HepG2 (cell line): ENCODE data around the gene PPM1E. TPM values are rescaled to one million over a fixed set of nuclear protein-coding genes. Genes with fewer than 3 reads are reported as not detected.
"Not testable (repeated sequence)": the region's sequence is repeated elsewhere in the genome, so short reads cannot be mapped to it uniquely, and the experiment has no call there.

ENCODE experiments used
- ATAC-seq: fragments of 200-7000 bp; cut with Tn5 transposase; 3 replicates; pipeline ENCODE4 v1.9.1; 2020; ENCODE audit warnings: mild to moderate bottlenecking, moderate library complexity
- BruUV-seq: library from RNA; stranded (reverse); fragments of 400-500 nt; replicated peaks from 2 replicates; lab custom pipeline; 2021; lab: Mats Ljungman, UMichigan
- CTCF ChIA-PET: fragments of 300-600 bp; formaldehyde crosslinking; extraction: SDS; loops from one replicate; lab custom pipeline; 2021; ENCODE audit warnings: low total read pairs, inconsistent platforms, low intra/inter-chr PET ratio; lab: Yijun Ruan, JAX
- POLR2A ChIA-PET: fragments of 350-600 bp; sonication (Branson Sonifier 250); formaldehyde crosslinking; loops from one replicate; lab custom pipeline; 2020; ENCODE audit warnings: antibody characterized with exemption, inconsistent platforms; lab: Yijun Ruan, JAX
- DNase-seq: peaks from one replicate; pipeline ENCODE4 v3.0.0-alpha.2; 2015; ENCODE audit warnings: low spot score
- FAIRE-seq: peaks from 3 replicates; lab custom pipeline; 2011; peaks lifted over from hg19 to GRCh38; lab: Jason Lieb, UNC
- H2AFZ ChIP-seq: one replicate; pipeline ENCODE4 v1.6.1; 2011; ENCODE audit warnings: low read length, inconsistent platforms
- H3K27ac ChIP-seq: fragments of 300-600 bp; 3 replicates; pipeline ENCODE4 v1.8.0; 2011; ENCODE audit warnings: mixed run types, mild to moderate bottlenecking, mixed read lengths, low read length, inconsistent platforms; ENCODE audit not compliant: insufficient read depth; ENCODE audit errors: extremely low read length
- H3K27me3 ChIP-seq, 2 experiments: fragments of 200-600 bp in 1 of 2; 2 replicates in 1 of 2; 3 replicates in 1 of 2; pipeline versions ENCODE4 v1.6.0 to v1.8.0; 2011; ENCODE audit warnings: low read length in 2 of 2, mild to moderate bottlenecking in 2 of 2, moderate library complexity in 2 of 2, inconsistent platforms in 1 of 2; ENCODE audit not compliant: insufficient read depth in 2 of 2, control insufficient read depth in 1 of 2
- H3K36me3 ChIP-seq, 2 experiments: fragments of 200-600 bp in 1 of 2; replicated peaks in 1 of 2; 2 replicates in 1 of 2; 3 replicates in 1 of 2; pipeline versions ENCODE4 v1.5.1 to v1.8.0; 2011; ENCODE audit warnings: low read length in 2 of 2, inconsistent platforms in 1 of 2; ENCODE audit not compliant: insufficient read depth in 2 of 2, control insufficient read depth in 1 of 2
- H3K4me1 ChIP-seq: 2 replicates; pipeline ENCODE4 v1.5.1; 2012; ENCODE audit warnings: low read length, inconsistent platforms; ENCODE audit not compliant: insufficient read depth
- H3K4me2 ChIP-seq: 2 replicates; pipeline ENCODE4 v1.6.0; 2011; ENCODE audit warnings: low read depth, low read length, inconsistent platforms
- H3K4me3 ChIP-seq, 3 experiments: fragments of 200-600 bp in 1 of 3; sonication (generic), shearing (Covaris generic) in 1 of 3; replicated peaks in 1 of 3; 2 replicates each; pipeline ENCODE4 v1.5.1; 2011 to 2016; ENCODE audit warnings: low read length in 3 of 3, inconsistent platforms in 2 of 3, low read depth in 2 of 3, mild to moderate bottlenecking in 2 of 3, control low read depth in 1 of 3, mixed read lengths in 1 of 3; ENCODE audit not compliant: insufficient read depth in 1 of 3
- H3K79me2 ChIP-seq: one replicate; pipeline ENCODE4 v1.6.1; 2011; ENCODE audit warnings: low read length, inconsistent platforms; ENCODE audit not compliant: insufficient read depth
- H3K9ac ChIP-seq: 2 replicates; pipeline ENCODE4 v1.6.0; 2011; ENCODE audit warnings: mild to moderate bottlenecking, low read depth, low read length, inconsistent platforms; ENCODE audit not compliant: insufficient read depth
- H3K9me3 ChIP-seq: 2 replicates; pipeline ENCODE4 v1.5.1; 2012; ENCODE audit warnings: mild to moderate bottlenecking, low read length
- H4K20me1 ChIP-seq: 2 replicates; pipeline ENCODE4 v1.6.0; 2011; ENCODE audit warnings: inconsistent platforms, mild to moderate bottlenecking, low read length, moderate library complexity; ENCODE audit not compliant: insufficient read depth
- FOSL1 ChIP-seq: sonication (generic); formaldehyde crosslinking; IDR thresholded peaks from 2 replicates; pipeline ENCODE4 v1.9.0; 2021; ENCODE audit warnings: missing genetic modification reagents, borderline replicate concordance
- FOSL2 ChIP-seq: sonication (generic); formaldehyde crosslinking; IDR thresholded peaks from 2 replicates; pipeline ENCODE4 v1.4.0; 2020; ENCODE audit warnings: missing genetic modification reagents
- JUND ChIP-seq: sonication (generic); formaldehyde crosslinking; IDR thresholded peaks from 2 replicates; pipeline ENCODE4 v1.8.0; 2022; ENCODE audit warnings: mild to moderate bottlenecking, missing genetic modification reagents
- ZMYM2 ChIP-seq: sonication (generic); formaldehyde crosslinking; IDR thresholded peaks from 2 replicates; pipeline ENCODE4 v1.8.0; 2022; ENCODE audit warnings: mild to moderate bottlenecking, missing genetic modification reagents
- ZMYM3 ChIP-seq: sonication (generic); formaldehyde crosslinking; IDR thresholded peaks from 2 replicates; pipeline ENCODE4 v1.5.1; 2020; ENCODE audit warnings: mild to moderate bottlenecking, missing genetic modification reagents
- ZNF770 ChIP-seq: sonication (generic); formaldehyde crosslinking; IDR thresholded peaks from 2 replicates; pipeline ENCODE4 v1.5.0; 2020; ENCODE audit warnings: mild to moderate bottlenecking, missing genetic modification reagents
- WGBS: methylation state at CpG from one replicate; pipeline ENCODE4 v1.1.6; 2017; ENCODE audit warnings: low lambda C conversion rate; 5-methylcytosine and 5-hydroxymethylcytosine counted together
- in situ Hi-C: cut with HindIII; loops from 2 replicates; pipeline ENCODE4 v1.10.0; 2017; ENCODE audit warnings: low pct_unique_long_range_greater_than_20kb; ENCODE audit not compliant: extremely low pct_ligation_motif_present
- intact Hi-C: fragments of 100-400 bp; cut with micrococcal nuclease; formaldehyde crosslinking; loops from one replicate; pipeline ENCODE4 v1.10.0; 2022; ENCODE audit not compliant: unreplicated experiment
- polyA plus RNA-seq, 8 experiments: library from polyadenylated mRNA; depleted of rRNA in 3 of 8; stranded (reverse) in 7 of 8; unstranded in 1 of 8; fragments of >200 nt; fragmentation: Illumina TruSeq in 4 of 8; extraction: Trizol in 4 of 8; gene quantifications; 2 replicates each; pipeline versions ENCODE4 v1.2.1 to v1.2.3, GENCODE V29; 2011 to 2016; ENCODE audit warnings: low read depth in 4 of 8, missing spikeins in 1 of 8, mixed read lengths in 1 of 8; ENCODE audit not compliant: insufficient read depth in 1 of 8
- total RNA-seq, 5 experiments: library from RNA; depleted of rRNA; stranded (reverse); fragments of >200 nt; fragmentation: Illumina TruSeq; extraction: Trizol; gene quantifications; 2 replicates each; pipeline ENCODE4 v1.2.3, GENCODE V29; 2016; ENCODE audit warnings: low read depth in 1 of 5
- TF ChIP-seq, protein P1 (sequence below): sonication (generic); formaldehyde crosslinking; IDR thresholded peaks from 2 replicates; pipeline ENCODE4 v1.4.0; 2020; ENCODE audit warnings: missing genetic modification reagents

Gene PPM1E
- total and polyA plus RNA-seq, 2 of the 13 experiments (the other 11 are each of a cell fraction or from before 2014, with no cell fraction given): 0.15 TPM; not detected in 1

DNA sequence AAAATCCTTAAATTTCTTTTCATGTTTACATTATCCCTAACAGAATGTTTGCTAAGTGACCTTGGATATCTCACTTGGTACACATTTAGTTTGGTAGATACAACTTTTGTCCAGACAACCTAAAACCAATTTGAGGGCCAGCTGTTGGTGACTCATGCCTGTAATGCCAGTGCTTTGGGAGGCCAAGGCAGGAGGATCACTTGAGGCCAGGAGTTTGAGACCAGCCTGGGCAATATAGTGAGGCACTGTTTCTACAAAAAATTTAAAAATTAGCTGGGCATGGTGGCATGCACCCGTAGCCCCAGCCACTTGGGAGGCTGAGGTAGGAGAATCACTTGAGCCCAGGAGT, 202.0 kb downstream of the PPM1E start:
- H3K4me2 ChIP-seq, H3K27me3 ChIP-seq, H3K9me3 ChIP-seq, H2AFZ ChIP-seq, CTCF ChIA-PET, in situ Hi-C loops, H3K4me1 ChIP-seq, POLR2A ChIA-PET, DNase-seq, H3K27ac ChIP-seq, H3K9ac ChIP-seq, FAIRE-seq, H3K4me3 ChIP-seq, BruUV-seq, H3K36me3 ChIP-seq, H3K79me2 ChIP-seq, ATAC-seq, H4K20me1 ChIP-seq, intact Hi-C loops: not testable (repeated sequence)
- 6% methylated on average over 1 of the region's 1 CpG for WGBS
- peak; percentile 55 for TF ChIP-seq FOSL1 (CRISPR knock-in tag)
- TF ChIP-seq JUND: 0 out of 2 replicates have a peak, but pooled peaks have one; percentile 44
- TF ChIP-seq, protein P1, sequence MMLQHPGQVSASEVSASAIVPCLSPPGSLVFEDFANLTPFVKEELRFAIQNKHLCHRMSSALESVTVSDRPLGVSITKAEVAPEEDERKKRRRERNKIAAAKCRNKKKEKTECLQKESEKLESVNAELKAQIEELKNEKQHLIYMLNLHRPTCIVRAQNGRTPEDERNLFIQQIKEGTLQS (CRISPR knock-in tag): 0 out of 2 replicates have a peak, but pooled peaks have one; percentile 32
- TF ChIP-seq FOSL2 (CRISPR knock-in tag): peak; percentile 88
- TF ChIP-seq ZMYM2: 0 out of 2 replicates have a peak, but pooled peaks have one; percentile 30
- 0 out of 2 replicates have a peak, but pooled peaks have one; percentile 21 for TF ChIP-seq ZMYM3 (CRISPR knock-in tag)
- peak; percentile 96 for TF ChIP-seq ZNF770 (CRISPR knock-in tag)
